HCT116 (cell line): ENCODE measurements around the gene CYP4F8. TPM values are rescaled to one million over a fixed set of nuclear protein-coding genes. Genes with fewer than 3 reads are reported as not detected.

Source experiments
- ATAC-seq: fragments of 200-7000 bp; cut with Tn5 transposase; 2 replicates; pipeline ENCODE4 v1.9.1; 2020; ENCODE audit warnings: mild to moderate bottlenecking, moderate library complexity
- BruUV-seq: library from RNA; stranded (reverse); fragments of 400-500 nt; replicated peaks from 2 replicates; lab custom pipeline; 2021; lab: Mats Ljungman, UMichigan
- CTCF ChIA-PET: fragments of 300-600 bp; sonication (Branson Sonifier 250); formaldehyde crosslinking; loops from one replicate; lab custom pipeline; 2021; ENCODE audit warnings: antibody characterized with exemption; lab: Charles Lee
- POLR2A ChIA-PET: fragments of 300-600, 350-600 bp; sonication (Branson Sonifier 250); formaldehyde crosslinking; loops from one replicate; lab custom pipeline; 2021; ENCODE audit warnings: antibody characterized with exemption; lab: Charles Lee
- RAD21 ChIA-PET, 2 experiments: fragments of 300-600 bp; sonication (Branson Sonifier 250); formaldehyde crosslinking; loops; one replicate each; lab custom pipeline; 2023; ENCODE audit warnings: low total read pairs in 2 of 2; ENCODE audit not compliant: uncharacterized antibody in 2 of 2, unreplicated experiment in 2 of 2, low non-redundant PET in 1 of 2; lab: Charles Lee
- DNase-seq: peaks from one replicate; pipeline ENCODE4 v3.0.0-alpha.2; 2010; ENCODE audit warnings: low read depth, low spot score
- H2AFZ ChIP-seq: fragments of 200-600 bp; shearing (Covaris generic), sonication (generic); 2 replicates; pipeline ENCODE4 v1.6.1; 2017; ENCODE audit warnings: low read depth, mixed run types, mixed read lengths, antibody characterized with exemption, low read length; ENCODE audit not compliant: poor library complexity, severe bottlenecking
- H3K27ac ChIP-seq: 2 replicates; pipeline ENCODE4 v1.5.1; 2012; ENCODE audit warnings: low read depth, low read length
- H3K27me3 ChIP-seq: fragments of 200-600 bp; sonication (generic); 2 replicates; pipeline ENCODE4 v1.6.1; 2016; ENCODE audit warnings: mixed run types, low read length, mixed read lengths; ENCODE audit not compliant: insufficient read depth
- H3K36me3 ChIP-seq, 2 experiments: fragments of 200-500 bp in 1 of 2; fragments of 200-600 bp in 1 of 2; sonication (Bioruptor generic) in 1 of 2; sonication (generic) in 1 of 2; 2 replicates each; pipeline versions ENCODE4 v1.5.1 to v1.6.1; 2014 to 2016; ENCODE audit warnings: low read length in 2 of 2, inconsistent platforms in 1 of 2, mixed read lengths in 1 of 2, mixed run types in 1 of 2; ENCODE audit not compliant: insufficient read depth in 2 of 2, control insufficient read depth in 1 of 2
- H3K4me1 ChIP-seq, 2 experiments: fragments of 200-600 bp in 1 of 2; sonication (generic) in 1 of 2; 2 replicates each; pipeline versions ENCODE4 v1.5.1 to v1.6.1; 2012 to 2017; ENCODE audit warnings: low read length in 2 of 2, inconsistent platforms in 1 of 2, mild to moderate bottlenecking in 1 of 2, mixed read lengths in 1 of 2, mixed run types in 1 of 2, moderate library complexity in 1 of 2; ENCODE audit not compliant: insufficient read depth in 2 of 2, control insufficient read depth in 1 of 2
- H3K4me2 ChIP-seq: fragments of 200-600 bp; sonication (generic); 2 replicates; pipeline ENCODE4 v1.6.1; 2017; ENCODE audit warnings: mixed run types, low read length, mixed read lengths
- H3K4me3 ChIP-seq, 2 experiments: fragments of 200-600 bp in 1 of 2; sonication (generic) in 1 of 2; replicated peaks in 1 of 2; 2 replicates each; pipeline ENCODE4 v1.5.1; 2011 to 2016; ENCODE audit warnings: low read length in 2 of 2, control low read depth in 1 of 2, low read depth in 1 of 2, mild to moderate bottlenecking in 1 of 2, mixed read lengths in 1 of 2, mixed run types in 1 of 2
- H3K79me2 ChIP-seq: fragments of 200-600 bp; sonication (generic); 2 replicates; pipeline ENCODE4 v1.6.1; 2017; ENCODE audit warnings: mild to moderate bottlenecking, mixed run types, low read length, moderate library complexity, mixed read lengths; ENCODE audit not compliant: insufficient read depth
- H3K9ac ChIP-seq: fragments of 200-600 bp; sonication (generic); 2 replicates; pipeline ENCODE4 v1.6.1; 2016; ENCODE audit warnings: low read length, mixed read lengths
- H3K9me2 ChIP-seq: fragments of 200-600 bp; sonication (generic), shearing (Covaris generic); 2 replicates; pipeline ENCODE4 v1.6.1; 2017; ENCODE audit warnings: mixed run types, mild to moderate bottlenecking, moderate library complexity; ENCODE audit not compliant: insufficient read depth
- H3K9me3 ChIP-seq, 2 experiments: fragments of 200-500 bp in 1 of 2; fragments of 200-600 bp in 1 of 2; sonication (Bioruptor generic) in 1 of 2; sonication (generic) in 1 of 2; 2 replicates each; pipeline ENCODE4 v1.6.1; 2014 to 2017; ENCODE audit warnings: low read length in 2 of 2, mixed read lengths in 2 of 2, inconsistent platforms in 1 of 2, low read depth in 1 of 2, mild to moderate bottlenecking in 1 of 2, mixed run types in 1 of 2, moderate library complexity in 1 of 2; ENCODE audit not compliant: control insufficient read depth in 1 of 2, insufficient read depth in 1 of 2
- H4K20me1 ChIP-seq: fragments of 200-600 bp; sonication (generic), shearing (Covaris generic); 2 replicates; pipeline ENCODE4 v1.6.1; 2017; ENCODE audit warnings: mixed run types, mild to moderate bottlenecking, moderate library complexity; ENCODE audit not compliant: insufficient read depth
- CBX3 ChIP-seq: IDR thresholded peaks from 2 replicates; pipeline ENCODE4 v1.6.1; 2012; ENCODE audit warnings: low read depth
- CEBPB ChIP-seq: IDR thresholded peaks from 2 replicates; pipeline ENCODE4 v1.6.1; 2012; ENCODE audit warnings: low read depth
- ELF1 ChIP-seq: IDR thresholded peaks from 2 replicates; pipeline ENCODE4 v1.6.1; 2012; ENCODE audit warnings: low read depth, borderline replicate concordance
- EZH2 ChIP-seq: fragments of 200-600 bp; sonication (generic); IDR thresholded peaks from 2 replicates; pipeline ENCODE4 v1.6.1; 2017; ENCODE audit warnings: antibody characterized with exemption, mixed run types
- EZH2phosphoT487 ChIP-seq: fragments of 200-600 bp; IDR thresholded peaks from 2 replicates; pipeline ENCODE4 v1.6.1; 2018; ENCODE audit warnings: antibody characterized with exemption, borderline replicate concordance
- POLR2A ChIP-seq: IDR thresholded peaks from 2 replicates; pipeline ENCODE4 v1.7.0; 2011; ENCODE audit warnings: borderline replicate concordance; ENCODE audit not compliant: insufficient read depth, insufficient read length; ENCODE audit errors: extremely low read depth
- SIN3A ChIP-seq: IDR thresholded peaks from 2 replicates; pipeline ENCODE4 v1.6.1; 2012; ENCODE audit warnings: low read depth
- SP1 ChIP-seq: IDR thresholded peaks from 2 replicates; pipeline ENCODE4 v1.6.1; 2012; ENCODE audit warnings: low read depth
- SRF ChIP-seq: IDR thresholded peaks from 2 replicates; pipeline ENCODE4 v1.6.1; 2012; ENCODE audit warnings: low read depth
- TCF7L2 ChIP-seq: IDR thresholded peaks from 2 replicates; pipeline ENCODE4 v1.7.0; 2011; ENCODE audit warnings: borderline replicate concordance, inconsistent platforms; ENCODE audit not compliant: insufficient read depth, insufficient read length; ENCODE audit errors: extremely low read depth
- YY1 ChIP-seq: IDR thresholded peaks from 2 replicates; pipeline ENCODE4 v1.6.1; 2011; ENCODE audit warnings: low read length, low read depth, moderate library complexity, mild to moderate bottlenecking; ENCODE audit not compliant: insufficient replicate concordance; ENCODE audit errors: extremely low read depth
- ZFX ChIP-seq: fragments of 450-650 bp; IDR thresholded peaks from 2 replicates; pipeline ENCODE4 v1.6.1; 2017
- ZNF274 ChIP-seq: fragments of 200-500 bp; sonication (Bioruptor generic); IDR thresholded peaks from 2 replicates; pipeline ENCODE4 v1.6.1; 2014; ENCODE audit warnings: mild to moderate bottlenecking, low read depth, low read length, inconsistent platforms
- intact Hi-C: fragments of 100-400 bp; cut with micrococcal nuclease; formaldehyde crosslinking; loops from 2 replicates; pipeline ENCODE4 v1.10.0; 2022
- total RNA-seq: library from RNA; stranded (reverse); gene quantifications from one replicate; pipeline ENCODE4 v1.2.1, GENCODE V29; 2021; ENCODE audit not compliant: unreplicated experiment
- TF ChIP-seq, protein P1 (sequence below): IDR thresholded peaks from 2 replicates; pipeline ENCODE4 v1.6.1; 2012
- TF ChIP-seq, protein P2 (sequence below): IDR thresholded peaks from 2 replicates; pipeline ENCODE4 v1.6.1; 2012
- TF ChIP-seq, protein P3 (sequence below): IDR thresholded peaks from 2 replicates; pipeline ENCODE4 v1.6.1; 2012; ENCODE audit warnings: low read depth

The CYP4F8 gene
- total RNA-seq, 1 experiment from 2014 or later = not detected

DNA sequence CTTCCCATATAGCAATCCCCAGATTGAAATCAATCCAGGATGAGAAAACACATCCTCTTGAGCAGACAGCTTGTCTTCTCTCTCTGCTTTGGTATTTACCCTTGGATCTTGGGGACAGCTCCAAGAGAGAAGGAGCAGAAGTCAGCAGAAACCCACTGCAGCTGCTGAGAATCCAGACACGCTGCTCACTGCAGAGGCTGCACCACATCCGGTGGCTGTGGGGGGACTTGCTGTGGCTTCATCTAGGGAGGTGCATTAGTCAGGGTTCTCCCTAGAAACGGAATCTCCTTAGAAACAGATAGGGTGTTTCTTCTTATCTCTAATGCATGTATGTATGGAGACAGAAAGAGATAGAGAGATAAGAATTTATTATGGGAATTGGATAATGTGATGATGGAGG is 60.5 kb downstream of the CYP4F8 start:
- no peaks in the 10 kb centered on the region for H3K9me3 ChIP-seq
- ChIA-PET POLR2A (no interaction called here), CTCF (no interaction called here), RAD21 (no interaction called here)
- H3K36me3 ChIP-seq = no peaks in the 10 kb centered on the region
- peaks cover 19 to 22% of the 10 kb centered on the region in 2 experiments for H3K4me1 ChIP-seq
- ATAC-seq (no peak), DNase-seq (no peak)
- intact Hi-C loops = no loop called here
- no peaks in the 10 kb centered on the region for H3K79me2 ChIP-seq
- no TSS peak for BruUV-seq
- H3K27ac ChIP-seq = no peak overlapping the region
- no peak for TF ChIP-seq YY1
- TF ChIP-seq EZH2phosphoT487 = no peak
- TF ChIP-seq ZFX = no peak
- no peak for TF ChIP-seq POLR2A
- TF ChIP-seq, protein P1, sequence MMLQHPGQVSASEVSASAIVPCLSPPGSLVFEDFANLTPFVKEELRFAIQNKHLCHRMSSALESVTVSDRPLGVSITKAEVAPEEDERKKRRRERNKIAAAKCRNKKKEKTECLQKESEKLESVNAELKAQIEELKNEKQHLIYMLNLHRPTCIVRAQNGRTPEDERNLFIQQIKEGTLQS = no peak
- TF ChIP-seq SRF = no peak
- TF ChIP-seq SP1 = no peak
- no peak for TF ChIP-seq CEBPB
- TF ChIP-seq, protein P2, sequence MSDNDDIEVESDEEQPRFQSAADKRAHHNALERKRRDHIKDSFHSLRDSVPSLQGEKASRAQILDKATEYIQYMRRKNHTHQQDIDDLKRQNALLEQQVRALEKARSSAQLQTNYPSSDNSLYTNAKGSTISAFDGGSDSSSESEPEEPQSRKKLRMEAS = no peak
- no peak for TF ChIP-seq ELF1
- TF ChIP-seq ZNF274 = no peak
- TF ChIP-seq SIN3A = no peak
- TF ChIP-seq TCF7L2 = no peak
- no peak overlapping the region for H2AFZ ChIP-seq
- H3K4me2 ChIP-seq = no peak overlapping the region
- no peak overlapping the region for H3K4me3 ChIP-seq
- no peaks in the 10 kb centered on the region for H4K20me1 ChIP-seq
- H3K9ac ChIP-seq = no peak overlapping the region
- H3K27me3 ChIP-seq = peaks cover 4% of the 10 kb centered on the region; the same call in 1 of the 2 replicates
- no peaks in the 10 kb centered on the region for H3K9me2 ChIP-seq

DNA sequence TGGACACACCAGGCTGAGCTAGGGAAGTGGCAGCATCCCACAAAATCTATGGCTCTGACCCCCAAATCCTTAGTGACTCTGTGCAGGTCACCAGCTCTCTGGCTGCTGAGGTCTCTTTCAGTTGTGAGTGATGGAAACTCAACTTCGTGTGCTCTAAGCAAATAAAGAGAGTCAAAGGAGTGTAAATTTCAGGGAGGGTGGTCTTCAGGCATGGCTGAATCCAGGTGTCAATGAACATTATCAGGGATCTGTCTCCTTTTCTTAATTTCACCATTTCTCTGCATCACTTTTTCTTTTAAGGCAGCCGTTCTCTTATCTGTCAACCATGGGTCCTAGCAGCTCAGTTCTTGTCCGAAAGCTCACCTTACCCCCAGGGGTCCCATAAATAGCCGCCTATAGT is 64.1 kb downstream of the CYP4F8 start:
- Histone ChIP-seq H3K9me3 (no peaks in the 10 kb centered on the region), H3K36me3 (no peaks in the 10 kb centered on the region), H3K9me2 (no peaks in the 10 kb centered on the region), H3K27me3 (peaks cover 4% of the 10 kb centered on the region; the same call in 1 of the 2 replicates), H3K27ac (no peak overlapping the region), H2AFZ (no peak overlapping the region), H3K4me2 (no peak overlapping the region), H3K9ac (no peak overlapping the region), H3K4me3 (no peak overlapping the region), H3K4me1 (no peaks in the 10 kb centered on the region), H4K20me1 (no peaks in the 10 kb centered on the region), H3K79me2 (no peaks in the 10 kb centered on the region)
- ChIA-PET POLR2A (no interaction called here), RAD21 (no interaction called here), CTCF (no interaction called here)
- DNase-seq (no peak), ATAC-seq (no peak)
- no TSS peak for BruUV-seq
- intact Hi-C loops = no loop called here
- TF ChIP-seq, protein P1 = no peak
- no peak for TF ChIP-seq SP1
- no peak for TF ChIP-seq ELF1
- TF ChIP-seq EZH2 = no peak
- no peak for TF ChIP-seq CBX3
- TF ChIP-seq, protein P3, sequence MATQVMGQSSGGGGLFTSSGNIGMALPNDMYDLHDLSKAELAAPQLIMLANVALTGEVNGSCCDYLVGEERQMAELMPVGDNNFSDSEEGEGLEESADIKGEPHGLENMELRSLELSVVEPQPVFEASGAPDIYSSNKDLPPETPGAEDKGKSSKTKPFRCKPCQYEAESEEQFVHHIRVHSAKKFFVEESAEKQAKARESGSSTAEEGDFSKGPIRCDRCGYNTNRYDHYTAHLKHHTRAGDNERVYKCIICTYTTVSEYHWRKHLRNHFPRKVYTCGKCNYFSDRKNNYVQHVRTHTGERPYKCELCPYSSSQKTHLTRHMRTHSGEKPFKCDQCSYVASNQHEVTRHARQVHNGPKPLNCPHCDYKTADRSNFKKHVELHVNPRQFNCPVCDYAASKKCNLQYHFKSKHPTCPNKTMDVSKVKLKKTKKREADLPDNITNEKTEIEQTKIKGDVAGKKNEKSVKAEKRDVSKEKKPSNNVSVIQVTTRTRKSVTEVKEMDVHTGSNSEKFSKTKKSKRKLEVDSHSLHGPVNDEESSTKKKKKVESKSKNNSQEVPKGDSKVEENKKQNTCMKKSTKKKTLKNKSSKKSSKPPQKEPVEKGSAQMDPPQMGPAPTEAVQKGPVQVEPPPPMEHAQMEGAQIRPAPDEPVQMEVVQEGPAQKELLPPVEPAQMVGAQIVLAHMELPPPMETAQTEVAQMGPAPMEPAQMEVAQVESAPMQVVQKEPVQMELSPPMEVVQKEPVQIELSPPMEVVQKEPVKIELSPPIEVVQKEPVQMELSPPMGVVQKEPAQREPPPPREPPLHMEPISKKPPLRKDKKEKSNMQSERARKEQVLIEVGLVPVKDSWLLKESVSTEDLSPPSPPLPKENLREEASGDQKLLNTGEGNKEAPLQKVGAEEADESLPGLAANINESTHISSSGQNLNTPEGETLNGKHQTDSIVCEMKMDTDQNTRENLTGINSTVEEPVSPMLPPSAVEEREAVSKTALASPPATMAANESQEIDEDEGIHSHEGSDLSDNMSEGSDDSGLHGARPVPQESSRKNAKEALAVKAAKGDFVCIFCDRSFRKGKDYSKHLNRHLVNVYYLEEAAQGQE = no peak
